ENCODE data around the gene ZSWIM8.

- no peak for TF ChIP-seq CTCF (IDR thresholded peaks at IDR 0.05; ENCODE audit: low read length)
- TF ChIP-seq EZH2phosphoT487 (IDR thresholded peaks at IDR 0.05; ENCODE audit: low read length) = no peak
- no peak for TF ChIP-seq EZH2 (optimal IDR thresholded peaks at IDR 0.05; ENCODE audit: low read depth, low read length)
These were observed 38.7 kb upstream of the ZSWIM8 start for GRCh38 chr10:73746721-73747120.

Data from MM.1S (cell line).